AG10803 (cell line): Measurements from ENCODE around the gene CIDEA.

Source experiments
- DNase-seq: peaks from one replicate; pipeline ENCODE4 v3.0.0; 2010; ENCODE audit warnings: low read depth
- H3K4me3 ChIP-seq: 2 replicates; pipeline ENCODE4 v1.5.1; 2011; ENCODE audit warnings: mild to moderate bottlenecking, low read length, control low read depth
- CTCF ChIP-seq: conservative IDR thresholded peaks from 2 replicates; pipeline ENCODE4 v1.5.1; 2011; ENCODE audit warnings: mild to moderate bottlenecking, low read length, control low read depth, inconsistent platforms

Gene CIDEA

GRCh38 chr18:12318857-12319256, 64.7 kb downstream of the CIDEA start:
- no peak for TF ChIP-seq CTCF
- no peak overlapping the region for H3K4me3 ChIP-seq
- no peak for DNase-seq

- no peak for DNase-seq
- H3K4me3 ChIP-seq: no peak overlapping the region
- no peak for TF ChIP-seq CTCF
These were observed 67.2 kb downstream of the CIDEA start for GRCh38 chr18:12321333-12321732.

- no peak for DNase-seq
- no peak for TF ChIP-seq CTCF
- no peak overlapping the region for H3K4me3 ChIP-seq
These were observed 71.0 kb downstream of the CIDEA start for GRCh38 chr18:12324991-12325725.

GRCh38 chr18:12325726-12326245, 71.6 kb downstream of the CIDEA start:
- no peak for TF ChIP-seq CTCF
- H3K4me3 ChIP-seq: no peak overlapping the region
- no peak for DNase-seq

- no peak for TF ChIP-seq CTCF
- DNase-seq: no peak
- no peak overlapping the region for H3K4me3 ChIP-seq
These were observed 72.7 kb downstream of the CIDEA start for GRCh38 chr18:12326711-12327460.
